GM19438 (cell line): ENCODE results near the gene CXorf58.

Source experiments
- ATAC-seq: cut with Tn5 transposase; IDR thresholded peaks from one replicate; pipeline ENCODE4 v1.9.1; 2021; ENCODE audit warnings: low read depth; ENCODE audit not compliant: unreplicated experiment

CXorf58 gene

GRCh38 chrX:23900220-23900797 is 7.5 kb upstream of the CXorf58 start:
- ATAC-seq, result no peak

- ATAC-seq, result no peak
Observed at GRCh38 chrX:23901060-23901459, 6.7 kb upstream of the CXorf58 start.

- peak; percentile 74 for ATAC-seq
Observed at GRCh38 chrX:23901805-23902204, 6.0 kb upstream of the CXorf58 start.

- ATAC-seq, result peak; percentile 28
Observed at GRCh38 chrX:23902419-23902818, 5.4 kb upstream of the CXorf58 start.

GRCh38 chrX:23904096-23904495 is 3.7 kb upstream of the CXorf58 start:
- ATAC-seq, result no peak

- no peak for ATAC-seq
Observed at GRCh38 chrX:23907111-23907497, 702 bp upstream of the CXorf58 start.

- no peak for ATAC-seq
Observed at GRCh38 chrX:23908219-23909004, 606 bp downstream of the CXorf58 start.

- ATAC-seq, result no peak
Observed at GRCh38 chrX:23911126-23911835, 3.5 kb downstream of the CXorf58 start.

- no peak for ATAC-seq
Observed at GRCh38 chrX:23919148-23919547, 11.3 kb downstream of the CXorf58 start.

GRCh38 chrX:23919706-23920320 is 12.0 kb downstream of the CXorf58 start:
- ATAC-seq, result no peak

GRCh38 chrX:23926015-23926414 is 18.2 kb downstream of the CXorf58 start:
- no peak for ATAC-seq

GRCh38 chrX:23930894-23931604 is 23.2 kb downstream of the CXorf58 start:
- no peak for ATAC-seq

GRCh38 chrX:23932046-23932445 is 24.2 kb downstream of the CXorf58 start:
- ATAC-seq, result no peak

GRCh38 chrX:23935106-23935505 is 27.3 kb downstream of the CXorf58 start:
- ATAC-seq, result no peak

GRCh38 chrX:23936180-23936579 is 28.4 kb downstream of the CXorf58 start:
- ATAC-seq, result no peak

- no peak for ATAC-seq
Observed at GRCh38 chrX:23937100-23937499, 29.3 kb downstream of the CXorf58 start.

GRCh38 chrX:23938690-23939089 is 30.9 kb downstream of the CXorf58 start:
- no peak for ATAC-seq

GRCh38 chrX:23939203-23939602 is 31.4 kb downstream of the CXorf58 start:
- ATAC-seq, result no peak

- ATAC-seq, result no peak
Observed at GRCh38 chrX:23944234-23944633, 36.4 kb downstream of the CXorf58 start.

- no peak for ATAC-seq
Observed at GRCh38 chrX:23945206-23945605, 37.4 kb downstream of the CXorf58 start.

- no peak for ATAC-seq
Observed at GRCh38 chrX:23952391-23952790, 44.6 kb downstream of the CXorf58 start.
